Mesothelial cell of epicardium (in vitro differentiated cells): Measurements from ENCODE around the gene RYR3. TPM values are rescaled to one million over a fixed set of nuclear protein-coding genes. Genes with fewer than 3 reads are reported as not detected.

Experiments
- DNase-seq, 2 experiments: peaks; one replicate each; pipeline ENCODE4 v3.0.0; 2021; ENCODE audit warnings: low spot score in 2 of 2; ENCODE audit not compliant: unreplicated experiment in 2 of 2
- H3K27ac Mint-ChIP-seq: 2 replicates; pipeline ENCODE4 v1.8.0; 2021; ENCODE audit warnings: mixed read lengths
- H3K27me3 Mint-ChIP-seq: 2 replicates; pipeline ENCODE4 v1.8.0; 2021; ENCODE audit warnings: low read depth, mixed read lengths
- H3K36me3 Mint-ChIP-seq: 2 replicates; pipeline ENCODE4 v1.8.0; 2021; ENCODE audit warnings: mixed read lengths
- H3K4me1 Mint-ChIP-seq: 2 replicates; pipeline ENCODE4 v1.8.0; 2021; ENCODE audit warnings: mixed read lengths
- H3K4me3 Mint-ChIP-seq: 2 replicates; pipeline ENCODE4 v1.8.0; 2021; ENCODE audit warnings: mild to moderate bottlenecking, moderate library complexity, mixed read lengths
- H3K9me3 Mint-ChIP-seq: 2 replicates; pipeline ENCODE4 v1.8.0; 2021; ENCODE audit warnings: mixed read lengths
- CTCF ChIP-seq: fragments of 200-600 bp; sonication (generic); IDR thresholded peaks from one replicate; pipeline ENCODE4 v1.5.0; 2021; ENCODE audit warnings: antibody characterized with exemption; ENCODE audit not compliant: unreplicated experiment
- total RNA-seq: library from RNA; stranded (reverse); gene quantifications from 3 replicates; pipeline ENCODE4 v1.2.1, GENCODE V29; 2021

RYR3 gene
- total RNA-seq, 1 donor from 2014 or later: 3.8 TPM

GRCh38 chr15:33371159-33371558 lies 60.4 kb downstream of the RYR3 start:
- Mint-ChIP-seq H3K4me3 (no peak overlapping the region), H3K9me3 (peaks cover 2% of the 10 kb centered on the region)

DNA sequence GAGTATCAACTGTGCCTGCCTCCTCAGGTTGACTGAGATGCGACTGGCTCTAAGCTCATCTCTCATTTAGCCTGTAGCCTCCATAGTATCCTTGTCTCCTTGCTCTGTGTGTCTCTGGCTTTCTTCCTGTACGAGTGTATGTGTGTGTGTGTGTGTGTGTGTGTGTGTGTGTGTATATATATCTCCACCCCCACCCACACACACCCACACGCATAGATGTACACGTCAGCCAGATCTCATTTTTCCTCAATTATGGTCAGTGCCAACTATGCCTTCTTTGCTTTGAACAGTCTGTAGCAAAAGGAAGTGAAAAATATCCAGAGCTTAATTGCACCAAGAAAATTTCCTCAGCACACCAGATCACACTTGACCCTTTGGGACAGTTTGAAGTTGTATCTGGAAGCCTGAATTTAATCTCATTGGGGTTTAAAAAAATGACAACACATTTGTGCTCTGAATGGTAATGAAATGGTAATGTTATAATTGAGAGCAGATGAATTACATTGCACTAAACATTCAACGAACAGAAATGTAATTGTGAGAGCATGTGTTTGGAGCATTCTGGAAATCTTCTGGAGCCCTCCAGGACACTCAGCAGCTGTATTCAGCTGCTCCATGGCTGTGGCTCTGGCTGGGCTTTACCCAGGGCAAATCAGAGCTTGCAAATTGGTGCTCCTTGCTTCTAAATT lies 63.6 kb downstream of the RYR3 start:
- peaks cover 8% of the 10 kb centered on the region for H3K27me3 Mint-ChIP-seq
- no peak overlapping the region for H3K4me3 Mint-ChIP-seq
- H3K4me1 Mint-ChIP-seq: peaks cover 4% of the 10 kb centered on the region
- peaks cover 5% of the 10 kb centered on the region for H3K9me3 Mint-ChIP-seq
- no peak for TF ChIP-seq CTCF
- no peak for DNase-seq
- H3K27ac Mint-ChIP-seq: no peak overlapping the region
- H3K36me3 Mint-ChIP-seq: no peaks in the 10 kb centered on the region

More at GRCh38 chr15:33371159-33371558, 60.4 kb downstream of the RYR3 start:
- Mint-ChIP-seq H3K27ac (no peak overlapping the region), H3K4me1 (peaks cover 8% of the 10 kb centered on the region), H3K27me3 (peaks cover 11% of the 10 kb centered on the region), H3K36me3 (no peaks in the 10 kb centered on the region)
- no peak for TF ChIP-seq CTCF
- no peak for DNase-seq

GRCh38 chr15:33375236-33375635 lies 64.5 kb downstream of the RYR3 start:
- Mint-ChIP-seq H3K36me3 (no peaks in the 10 kb centered on the region), H3K4me3 (no peak overlapping the region), H3K27me3 (peaks cover 5% of the 10 kb centered on the region), H3K4me1 (peaks cover 4% of the 10 kb centered on the region), H3K9me3 (peaks cover 5% of the 10 kb centered on the region), H3K27ac (no peak overlapping the region)
- TF ChIP-seq CTCF: no peak
- no peak for DNase-seq

GRCh38 chr15:33377204-33377603 lies 66.4 kb downstream of the RYR3 start:
- H3K4me3 Mint-ChIP-seq: no peak overlapping the region
- H3K27me3 Mint-ChIP-seq: peaks cover 2% of the 10 kb centered on the region
- H3K9me3 Mint-ChIP-seq: peaks cover 5% of the 10 kb centered on the region
- peaks cover 4% of the 10 kb centered on the region for H3K4me1 Mint-ChIP-seq
- no peak for TF ChIP-seq CTCF
- no peaks in the 10 kb centered on the region for H3K36me3 Mint-ChIP-seq
- no peak overlapping the region for H3K27ac Mint-ChIP-seq
- DNase-seq: no peak

- peaks cover 4% of the 10 kb centered on the region for H3K4me1 Mint-ChIP-seq
- no peaks in the 10 kb centered on the region for H3K27me3 Mint-ChIP-seq
- TF ChIP-seq CTCF: no peak
- H3K36me3 Mint-ChIP-seq: no peaks in the 10 kb centered on the region
- no peak overlapping the region for H3K27ac Mint-ChIP-seq
- H3K4me3 Mint-ChIP-seq: no peak overlapping the region
- peaks cover 5% of the 10 kb centered on the region for H3K9me3 Mint-ChIP-seq
- DNase-seq: no peak
These were observed 68.2 kb downstream of the RYR3 start for GRCh38 chr15:33378866-33379480.
